Nephron (organoid): ENCODE results near the gene USP32.

Experiments
- H3K27ac Mint-ChIP-seq, 3 experiments: 2 replicates each; pipeline ENCODE4 v1.8.0; 2020; ENCODE audit warnings: mixed read lengths in 3 of 3, mild to moderate bottlenecking in 2 of 3, moderate library complexity in 1 of 3
- H3K27me3 Mint-ChIP-seq: 2 replicates; pipeline ENCODE4 v1.8.0; 2021; ENCODE audit warnings: low read depth, mild to moderate bottlenecking, moderate library complexity, mixed read lengths
- H3K36me3 Mint-ChIP-seq: 2 replicates; pipeline ENCODE4 v1.8.0; 2020; ENCODE audit warnings: low read depth, mixed read lengths
- H3K4me1 Mint-ChIP-seq: 2 replicates; pipeline ENCODE4 v1.8.0; 2020; ENCODE audit warnings: mixed read lengths
- H3K4me3 Mint-ChIP-seq, 3 experiments: 2 replicates each; pipeline ENCODE4 v1.8.0; 2020; ENCODE audit warnings: mild to moderate bottlenecking in 3 of 3, mixed read lengths in 3 of 3, moderate library complexity in 2 of 3
- H3K9me3 Mint-ChIP-seq: 2 replicates; pipeline ENCODE4 v1.8.0; 2020; ENCODE audit warnings: mixed read lengths
- TF ChIP-seq, protein P1 (sequence below), 3 experiments: fragments of 200-600 bp; sonication (generic); IDR thresholded peaks; one replicate each; pipeline ENCODE4 v1.5.0; 2021; ENCODE audit warnings: antibody characterized with exemption in 3 of 3; ENCODE audit not compliant: unreplicated experiment in 3 of 3

The USP32 gene

DNA sequence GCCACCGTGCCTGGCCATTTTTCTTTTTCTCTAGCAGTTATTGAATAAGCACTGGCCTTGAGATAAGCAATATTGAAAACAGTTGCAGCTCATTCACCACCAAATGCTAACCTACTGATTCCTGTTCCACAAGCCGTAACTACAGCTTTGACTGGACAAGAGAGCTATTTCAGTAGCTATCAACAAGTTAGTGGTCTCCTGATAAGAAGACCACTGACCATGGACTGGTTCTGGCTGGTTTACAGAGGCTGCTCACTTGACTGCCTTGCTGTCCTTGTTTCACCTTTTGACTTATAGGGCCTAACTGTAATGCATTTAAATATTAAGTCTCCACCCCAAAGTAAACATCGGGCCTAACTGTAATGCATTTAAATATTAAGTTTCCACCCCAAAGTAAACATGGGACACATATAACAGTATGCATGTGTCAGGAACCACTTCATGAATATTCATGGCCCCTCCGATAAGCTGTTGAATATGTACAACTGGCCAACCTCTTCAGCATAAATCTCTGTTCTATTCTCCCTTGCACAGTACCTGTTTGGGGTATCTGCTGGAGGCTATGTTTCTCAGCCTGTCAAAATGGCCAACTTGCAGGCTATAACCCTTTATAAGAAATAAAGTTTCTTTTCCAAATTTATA is 94.1 kb downstream of the USP32 start:
- Mint-ChIP-seq H3K9me3 (no peaks in the 10 kb centered on the region), H3K27ac (no peak overlapping the region), H3K4me1 (no peaks in the 10 kb centered on the region), H3K4me3 (no peak overlapping the region), H3K27me3 (no peaks in the 10 kb centered on the region), H3K36me3 (peaks cover 19% of the 10 kb centered on the region)
- TF ChIP-seq, protein P1, sequence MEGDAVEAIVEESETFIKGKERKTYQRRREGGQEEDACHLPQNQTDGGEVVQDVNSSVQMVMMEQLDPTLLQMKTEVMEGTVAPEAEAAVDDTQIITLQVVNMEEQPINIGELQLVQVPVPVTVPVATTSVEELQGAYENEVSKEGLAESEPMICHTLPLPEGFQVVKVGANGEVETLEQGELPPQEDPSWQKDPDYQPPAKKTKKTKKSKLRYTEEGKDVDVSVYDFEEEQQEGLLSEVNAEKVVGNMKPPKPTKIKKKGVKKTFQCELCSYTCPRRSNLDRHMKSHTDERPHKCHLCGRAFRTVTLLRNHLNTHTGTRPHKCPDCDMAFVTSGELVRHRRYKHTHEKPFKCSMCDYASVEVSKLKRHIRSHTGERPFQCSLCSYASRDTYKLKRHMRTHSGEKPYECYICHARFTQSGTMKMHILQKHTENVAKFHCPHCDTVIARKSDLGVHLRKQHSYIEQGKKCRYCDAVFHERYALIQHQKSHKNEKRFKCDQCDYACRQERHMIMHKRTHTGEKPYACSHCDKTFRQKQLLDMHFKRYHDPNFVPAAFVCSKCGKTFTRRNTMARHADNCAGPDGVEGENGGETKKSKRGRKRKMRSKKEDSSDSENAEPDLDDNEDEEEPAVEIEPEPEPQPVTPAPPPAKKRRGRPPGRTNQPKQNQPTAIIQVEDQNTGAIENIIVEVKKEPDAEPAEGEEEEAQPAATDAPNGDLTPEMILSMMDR (IDR thresholded peaks at IDR 0.05; ENCODE audit: unreplicated experiment in 3 of 3) = no peak

DNA sequence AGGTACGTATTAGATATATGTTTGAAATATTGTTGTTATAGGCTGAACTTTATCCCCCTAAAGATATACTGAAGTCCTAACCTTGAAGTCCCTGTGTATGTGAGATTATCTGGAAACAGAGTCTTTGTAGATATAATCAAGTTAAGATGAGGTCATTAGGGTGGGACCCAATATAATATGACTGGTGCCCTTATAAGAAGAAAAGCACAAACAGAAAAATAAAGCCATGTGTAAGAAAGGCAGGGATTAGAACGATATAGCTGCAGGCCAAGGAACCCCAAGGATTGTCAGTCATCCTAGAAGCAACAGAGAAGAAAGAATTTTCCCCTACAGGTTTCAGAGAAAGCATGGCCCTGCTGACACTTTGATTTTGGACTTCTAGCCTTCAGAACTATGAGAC is 95.8 kb downstream of the USP32 start:
- Mint-ChIP-seq H3K4me1 (no peaks in the 10 kb centered on the region), H3K27me3 (no peaks in the 10 kb centered on the region), H3K4me3 (no peak overlapping the region), H3K36me3 (peaks cover 29% of the 10 kb centered on the region), H3K9me3 (no peaks in the 10 kb centered on the region), H3K27ac (no peak overlapping the region)
- TF ChIP-seq, protein P1 (IDR thresholded peaks at IDR 0.05; ENCODE audit: unreplicated experiment in 3 of 3) = no peak

DNA sequence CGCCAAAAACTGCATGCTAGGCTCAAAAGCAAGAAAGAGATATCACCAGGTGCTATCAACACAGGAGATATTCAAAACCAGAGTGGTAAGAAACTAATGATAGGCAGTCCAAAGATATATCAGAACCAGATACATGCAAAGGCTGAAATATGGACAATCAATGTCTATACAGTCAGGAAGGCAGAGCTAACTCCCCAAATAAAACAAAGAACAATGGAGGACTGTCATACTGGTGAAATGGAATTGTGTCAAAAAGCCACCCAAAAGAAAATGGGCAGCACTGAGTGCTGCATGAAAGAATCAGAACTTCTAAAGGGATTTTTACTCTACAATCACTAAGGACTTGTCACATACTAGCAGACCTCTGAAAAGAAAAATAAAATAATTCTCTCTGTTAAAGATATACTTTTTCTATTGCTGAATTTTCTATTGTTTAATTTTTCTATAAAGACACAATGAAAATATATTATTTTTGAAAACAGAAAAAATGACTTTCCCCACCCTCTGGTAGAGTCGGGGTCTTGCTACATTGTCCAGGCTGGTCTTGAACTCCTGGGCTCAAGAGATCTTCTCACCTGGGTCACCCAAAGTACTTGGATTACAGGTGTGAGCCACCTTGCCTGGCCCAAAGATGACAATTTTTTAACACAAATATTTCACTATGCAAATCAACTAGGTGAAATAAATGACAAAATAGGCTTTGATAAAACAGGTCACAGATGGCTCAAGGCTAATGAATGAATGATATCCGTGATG is 98.2 kb downstream of the USP32 start:
- H3K27me3 Mint-ChIP-seq = no peaks in the 10 kb centered on the region
- H3K36me3 Mint-ChIP-seq = peaks cover 32% of the 10 kb centered on the region
- H3K4me1 Mint-ChIP-seq = no peaks in the 10 kb centered on the region
- no peaks in the 10 kb centered on the region for H3K9me3 Mint-ChIP-seq
- no peak overlapping the region for H3K4me3 Mint-ChIP-seq
- H3K27ac Mint-ChIP-seq = no peak overlapping the region
- TF ChIP-seq, protein P1 (IDR thresholded peaks at IDR 0.05; ENCODE audit: unreplicated experiment in 3 of 3) = no peak

DNA sequence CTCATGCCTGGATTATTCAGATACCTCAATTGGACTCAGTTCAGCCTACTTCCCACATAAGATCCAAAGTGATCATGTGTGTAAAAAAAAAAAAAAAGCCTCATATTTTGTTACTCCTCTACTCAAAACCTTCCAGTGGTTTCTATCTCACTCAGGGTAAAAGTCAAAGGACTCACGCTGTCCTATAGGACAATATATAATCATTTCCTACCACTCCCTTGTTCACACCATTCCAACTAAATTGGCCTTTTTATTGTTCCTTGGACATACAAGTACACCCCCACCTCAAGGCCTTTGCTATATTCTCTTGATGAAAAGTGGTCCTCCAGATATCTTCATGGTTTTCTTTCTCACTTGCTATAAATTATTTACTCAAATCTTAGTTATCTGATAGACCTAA is 99.2 kb downstream of the USP32 start:
- Mint-ChIP-seq H3K4me1 (no peaks in the 10 kb centered on the region), H3K27me3 (no peaks in the 10 kb centered on the region), H3K4me3 (no peak overlapping the region), H3K36me3 (peaks cover 32% of the 10 kb centered on the region), H3K9me3 (no peaks in the 10 kb centered on the region), H3K27ac (no peak overlapping the region)
- TF ChIP-seq, protein P1 (IDR thresholded peaks at IDR 0.05; ENCODE audit: unreplicated experiment in 3 of 3) = no peak

DNA sequence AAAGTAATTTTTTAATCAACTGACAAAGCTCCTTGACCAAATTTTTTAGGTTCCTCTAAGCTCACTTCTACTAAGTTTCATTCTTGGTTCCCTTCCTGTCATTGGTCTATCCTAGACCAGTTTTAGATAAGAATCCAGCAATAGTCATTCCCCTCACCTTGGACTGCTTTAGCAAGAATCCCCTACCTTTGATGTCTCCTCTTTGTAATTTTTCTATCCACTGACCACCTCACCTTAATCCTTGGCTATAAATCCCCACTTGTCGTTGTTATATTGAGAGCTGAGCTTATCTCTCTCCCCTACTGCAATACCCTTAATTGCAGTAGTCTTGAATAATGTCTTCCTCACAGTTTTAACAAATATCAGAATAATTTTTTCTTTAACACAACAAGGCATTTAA is 107.2 kb downstream of the USP32 start:
- Mint-ChIP-seq H3K36me3 (peaks cover 28% of the 10 kb centered on the region), H3K4me3 (no peak overlapping the region), H3K27ac (no peak overlapping the region), H3K27me3 (no peaks in the 10 kb centered on the region), H3K4me1 (no peaks in the 10 kb centered on the region), H3K9me3 (no peaks in the 10 kb centered on the region)
- TF ChIP-seq, protein P1 (IDR thresholded peaks at IDR 0.05; ENCODE audit: unreplicated experiment in 3 of 3) = no peak

DNA sequence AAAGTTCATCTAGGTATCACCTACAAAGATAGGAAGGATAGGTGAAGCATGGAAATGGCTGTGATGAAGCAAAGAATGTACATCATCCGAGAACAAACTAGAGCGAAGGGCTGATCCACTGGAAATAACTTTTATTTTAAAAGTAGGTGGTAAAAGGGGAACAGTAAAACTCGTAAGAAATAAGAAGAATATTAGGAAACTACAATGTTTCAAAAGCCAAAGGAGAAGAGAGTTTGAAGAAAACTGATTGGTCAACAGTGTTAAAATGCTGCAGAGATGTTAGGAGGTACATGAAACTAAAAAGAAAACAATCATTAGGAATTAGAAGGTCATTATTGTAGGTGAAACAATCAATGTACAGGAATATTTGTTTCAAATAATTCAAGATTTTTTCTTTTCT is 108.1 kb downstream of the USP32 start:
- H3K27ac Mint-ChIP-seq = no peak overlapping the region
- no peaks in the 10 kb centered on the region for H3K27me3 Mint-ChIP-seq
- H3K4me3 Mint-ChIP-seq = no peak overlapping the region
- peaks cover 22% of the 10 kb centered on the region for H3K36me3 Mint-ChIP-seq
- TF ChIP-seq, protein P1 (IDR thresholded peaks at IDR 0.05; ENCODE audit: unreplicated experiment in 3 of 3) = no peak
- H3K4me1 Mint-ChIP-seq = no peaks in the 10 kb centered on the region
- no peaks in the 10 kb centered on the region for H3K9me3 Mint-ChIP-seq
